Aorta (tissue), 5 donors: ENCODE data around the gene ACSF3. TPM values are rescaled to one million over a fixed set of nuclear protein-coding genes. Genes with fewer than 3 reads are reported as not detected.
A peak's percentile ranks its signal among the peaks of the same experiment; 100 is the strongest.

Experiments
- ATAC-seq: fragments of 200-7000 bp; cut with Tn5 transposase; one replicate; pipeline ENCODE4 v1.9.1; 2022; ENCODE audit warnings: moderate library complexity; ENCODE audit not compliant: low FRiP score
- DNase-seq, 2 donors: peaks; one replicate each; pipeline ENCODE4 v3.0.0-alpha.2; 2020
- H3K27ac ChIP-seq, 2 donors: one replicate each; pipeline ENCODE4 v1.5.1; 2013; ENCODE audit warnings: low read length in 2 of 2, mild to moderate bottlenecking in 2 of 2, moderate library complexity in 2 of 2, control low read depth in 1 of 2, inconsistent platforms in 1 of 2, low read depth in 1 of 2
- H3K27me3 ChIP-seq, 2 donors: one replicate each; pipeline ENCODE4 v1.6.1; 2013; ENCODE audit warnings: control low read depth in 1 of 2, low read length in 1 of 2, mild to moderate bottlenecking in 1 of 2, moderate library complexity in 1 of 2; ENCODE audit not compliant: insufficient read depth in 2 of 2, control insufficient read depth in 1 of 2
- H3K36me3 ChIP-seq, 2 donors: one replicate each; pipeline ENCODE4 v1.6.1; 2013; ENCODE audit warnings: control low read depth in 1 of 2, low read length in 1 of 2, mild to moderate bottlenecking in 1 of 2; ENCODE audit not compliant: insufficient read depth in 2 of 2, control insufficient read depth in 1 of 2
- H3K4me1 ChIP-seq, 2 donors: one replicate each; pipeline ENCODE4 v1.6.1; 2013; ENCODE audit warnings: low read length in 2 of 2, control low read depth in 1 of 2, mild to moderate bottlenecking in 1 of 2, moderate library complexity in 1 of 2; ENCODE audit not compliant: insufficient read depth in 2 of 2, control insufficient read depth in 1 of 2
- H3K4me3 ChIP-seq, 2 donors: one replicate each; pipeline ENCODE4 v1.5.1; 2013; ENCODE audit warnings: low read length in 2 of 2, control low read depth in 1 of 2, mild to moderate bottlenecking in 1 of 2
- H3K9me3 ChIP-seq: one replicate; pipeline ENCODE4 v1.6.1; 2013; ENCODE audit warnings: mild to moderate bottlenecking, low read length; ENCODE audit not compliant: control insufficient read depth
- WGBS, 2 donors: extraction: QIAGEN DNeasy Blood & Tissue Kit; methylation state at CpG; one replicate each; pipeline ENCODE4 v1.1.7; 2013; 5-methylcytosine and 5-hydroxymethylcytosine counted together
- intact Hi-C, 2 donors: fragments of 100-400 bp; cut with DNase I; formaldehyde crosslinking; loops; one replicate each; pipeline versions ENCODE4 v1.14.2 to v1.15.0; 2022
- polyA plus RNA-seq, 2 donors: library from polyadenylated mRNA; stranded (reverse); fragments of 200-250 nt; gene quantifications; one replicate each; pipeline ENCODE4 v1.2.3, GENCODE V29; 2013
- total RNA-seq, 2 donors: library from RNA; stranded (reverse); fragmentation: NEBNext Ultra II Directional; extraction: Animal tissue kit (Norgen Biotek cat#: 25700); gene quantifications; one replicate each; pipeline ENCODE4 v1.2.1, GENCODE V29; 2021
- donor health status: healthy with polysubstance abuse.
- donor health status: Bipolar disorder and iron deficiency.
- donor health status: DM: no; HTN: no; CAD: no.
- donor health status: DM: no; HTN: no; CAD: no.
- donor health status: DM: yes; HTN: yes; CAD: no.

The ACSF3 gene
- total and polyA plus RNA-seq, 4 donors, result 19.3 to 48.4 (median 26.6) TPM

DNA sequence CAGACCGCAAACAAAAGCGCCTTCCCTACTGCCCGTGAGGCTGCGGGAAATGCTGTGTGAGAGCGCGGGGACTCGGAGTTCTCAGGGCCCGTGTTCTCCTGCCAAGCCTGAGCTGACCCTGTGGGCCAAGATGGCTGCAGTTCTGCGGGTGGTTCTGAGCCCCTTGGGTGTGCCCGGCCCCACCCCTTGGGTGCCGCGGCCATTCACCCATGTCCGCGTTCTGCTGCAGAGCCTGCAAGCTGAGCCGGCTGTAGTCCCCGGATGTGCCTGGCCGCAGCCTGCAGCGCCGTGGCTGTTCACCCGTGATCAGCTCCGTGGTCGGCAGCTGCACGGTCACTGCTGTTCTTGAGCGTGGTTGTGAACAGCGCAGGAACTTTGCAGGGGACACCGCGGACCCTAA is 20.0 kb downstream of the ACSF3 start:
- no peak overlapping the region for H3K27ac ChIP-seq
- intact Hi-C loops, result no loop called here
- H3K36me3 ChIP-seq, result peaks cover 0 to 3% of the 10 kb centered on the region in 2 donors
- 95 to 96% methylated on average over 27 of the region's 27 CpGs for WGBS, 2 donors
- DNase-seq (peak; percentile 36 to 62), ATAC-seq (no peak)
- no peak overlapping the region for H3K4me3 ChIP-seq
- no peaks in the 10 kb centered on the region for H3K27me3 ChIP-seq
- H3K9me3 ChIP-seq, result no peaks in the 10 kb centered on the region
- H3K4me1 ChIP-seq, result no peaks in the 10 kb centered on the region

DNA sequence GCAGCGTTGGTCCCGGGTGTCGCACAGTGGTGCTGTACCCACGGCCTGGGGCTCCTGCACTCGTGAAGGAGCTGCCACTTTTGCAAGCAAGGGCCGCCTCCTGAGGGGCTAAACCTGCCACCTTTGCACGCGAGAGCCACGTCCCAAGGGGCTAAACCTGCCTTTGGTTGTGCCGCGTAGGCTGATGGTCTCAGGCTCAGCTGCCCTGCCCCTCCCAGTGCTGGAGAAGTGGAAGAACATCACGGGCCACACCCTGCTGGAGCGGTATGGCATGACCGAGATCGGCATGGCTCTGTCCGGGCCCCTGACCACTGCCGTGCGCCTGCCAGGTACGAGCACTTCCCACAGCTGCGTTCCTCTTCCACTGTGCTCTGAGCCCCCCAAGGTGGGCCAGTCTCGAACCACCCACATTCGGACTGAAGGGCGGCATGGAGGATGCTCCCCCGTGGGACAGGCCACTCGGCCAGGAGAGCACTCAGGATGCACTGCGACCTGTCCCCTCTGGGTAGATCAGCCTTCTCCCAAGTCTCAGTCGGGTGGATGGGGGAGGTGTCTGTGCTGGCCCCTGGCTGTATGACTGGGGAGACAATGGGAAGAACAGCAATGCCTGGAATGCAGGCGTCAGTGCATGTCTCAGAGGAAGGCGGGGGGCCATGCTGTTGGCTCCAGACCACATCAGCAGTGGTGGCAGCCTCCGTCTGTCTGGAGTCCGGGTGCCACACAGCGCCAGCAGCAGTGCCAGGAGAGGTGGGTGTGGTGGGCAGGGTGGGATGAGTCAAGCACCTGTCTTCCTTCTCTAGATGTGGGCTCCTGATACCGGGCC is 20.7 kb downstream of the ACSF3 start:
- Histone ChIP-seq H3K4me3 (no peak overlapping the region), H3K36me3 (peaks cover 0 to 3% of the 10 kb centered on the region in 2 donors), H3K4me1 (no peaks in the 10 kb centered on the region), H3K9me3 (no peaks in the 10 kb centered on the region), H3K27me3 (no peaks in the 10 kb centered on the region), H3K27ac (no peak overlapping the region)
- intact Hi-C loops, result no loop called here
- DNase-seq (peak; percentile 45 to 73), ATAC-seq (no peak)
- 87 to 92% methylated on average over 33 of the region's 33 CpGs for WGBS, 2 donors

DNA sequence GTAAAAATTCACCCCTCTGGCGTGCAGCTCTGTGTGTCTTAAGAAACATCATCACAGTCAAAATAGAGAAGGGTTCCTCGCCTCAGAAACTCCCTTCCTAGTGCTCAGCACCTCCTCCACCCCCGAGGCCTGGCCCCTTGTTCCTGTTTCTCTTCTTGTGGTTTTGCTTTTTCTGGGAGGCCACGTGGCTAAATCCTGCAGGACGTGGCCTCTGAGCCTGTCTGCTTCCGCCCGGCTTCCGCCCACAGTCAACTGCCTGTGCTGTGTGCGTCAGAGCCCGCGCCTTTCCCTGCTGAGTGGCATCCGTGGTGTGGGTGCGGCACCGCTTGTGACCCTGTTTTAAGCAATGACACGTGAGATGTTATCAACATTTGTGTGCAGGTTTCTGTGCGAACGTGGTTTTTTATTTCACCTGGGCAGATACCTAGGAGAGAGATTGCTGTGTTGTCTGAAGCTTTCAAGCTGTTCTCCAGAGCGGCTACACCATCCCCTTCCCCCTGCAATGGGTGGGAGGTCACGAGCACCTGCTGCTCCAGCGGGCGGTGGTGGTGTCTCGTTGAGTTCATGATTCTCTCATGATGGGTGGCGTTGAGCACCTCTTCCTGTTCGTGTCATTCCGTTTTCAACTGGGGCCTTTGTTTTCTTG is 21.7 kb downstream of the ACSF3 start:
- Histone ChIP-seq H3K36me3 (peaks cover 0 to 3% of the 10 kb centered on the region in 2 donors), H3K27me3 (no peaks in the 10 kb centered on the region), H3K27ac (no peak overlapping the region), H3K4me1 (no peaks in the 10 kb centered on the region), H3K9me3 (no peaks in the 10 kb centered on the region), H3K4me3 (no peak overlapping the region)
- intact Hi-C loops, result no loop called here
- ATAC-seq (peak; percentile 39), DNase-seq (peak; percentile 85 to 93)
- WGBS, 2 donors, result 86 to 88% methylated on average over 25 of the region's 25 CpGs

DNA sequence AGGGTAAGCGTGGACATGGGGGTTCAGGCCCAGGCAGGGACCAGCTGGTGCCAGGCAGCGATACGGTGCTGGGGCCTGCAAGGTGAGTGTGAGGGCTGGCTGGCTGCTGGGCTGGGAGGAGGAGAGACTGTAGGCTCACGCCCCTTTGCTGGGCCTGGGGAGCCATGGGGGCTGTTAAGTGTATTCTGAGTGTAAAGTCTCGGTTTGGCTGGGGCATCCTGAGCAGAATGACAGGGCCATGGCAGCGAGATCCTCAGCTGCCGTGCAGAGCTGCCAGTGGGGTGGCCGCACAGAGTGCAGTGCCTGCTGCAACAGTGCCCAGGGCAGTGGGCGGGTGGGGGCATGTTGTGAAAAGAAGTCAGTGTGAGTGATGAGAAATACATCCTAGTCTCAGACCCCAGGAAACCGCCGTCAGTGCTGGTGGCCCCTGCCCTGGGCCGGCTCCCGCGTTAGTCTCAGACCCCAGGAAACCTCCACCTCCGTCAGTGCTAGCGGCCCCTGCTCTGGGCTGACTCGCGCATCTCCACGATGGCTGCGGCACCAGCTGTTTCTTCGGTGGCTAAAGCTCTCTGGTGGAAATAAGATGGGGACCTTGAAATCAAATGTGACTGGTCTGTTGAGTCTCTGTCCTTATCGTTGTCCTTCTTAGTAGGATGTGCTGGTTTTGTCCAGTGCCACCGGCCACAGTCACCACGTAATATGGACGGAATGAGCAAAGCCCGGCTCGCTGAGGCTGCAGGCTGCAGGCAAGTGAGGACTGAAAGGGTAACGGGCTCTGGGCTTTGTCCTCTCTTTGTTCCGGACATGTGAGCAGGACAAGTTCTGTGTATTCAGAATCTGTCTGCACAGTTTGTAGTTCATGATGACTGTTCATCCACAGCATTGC is 22.9 kb downstream of the ACSF3 start:
- Histone ChIP-seq H3K9me3 (no peaks in the 10 kb centered on the region), H3K36me3 (peaks cover 0 to 6% of the 10 kb centered on the region in 2 donors), H3K27me3 (no peaks in the 10 kb centered on the region), H3K4me1 (no peaks in the 10 kb centered on the region), H3K27ac (no peak overlapping the region), H3K4me3 (no peak overlapping the region)
- intact Hi-C loops, result no loop called here
- DNase-seq (peak; percentile 32 to 69), ATAC-seq (no peak)
- 88 to 92% methylated on average over 29 of the region's 29 CpGs for WGBS, 2 donors

DNA sequence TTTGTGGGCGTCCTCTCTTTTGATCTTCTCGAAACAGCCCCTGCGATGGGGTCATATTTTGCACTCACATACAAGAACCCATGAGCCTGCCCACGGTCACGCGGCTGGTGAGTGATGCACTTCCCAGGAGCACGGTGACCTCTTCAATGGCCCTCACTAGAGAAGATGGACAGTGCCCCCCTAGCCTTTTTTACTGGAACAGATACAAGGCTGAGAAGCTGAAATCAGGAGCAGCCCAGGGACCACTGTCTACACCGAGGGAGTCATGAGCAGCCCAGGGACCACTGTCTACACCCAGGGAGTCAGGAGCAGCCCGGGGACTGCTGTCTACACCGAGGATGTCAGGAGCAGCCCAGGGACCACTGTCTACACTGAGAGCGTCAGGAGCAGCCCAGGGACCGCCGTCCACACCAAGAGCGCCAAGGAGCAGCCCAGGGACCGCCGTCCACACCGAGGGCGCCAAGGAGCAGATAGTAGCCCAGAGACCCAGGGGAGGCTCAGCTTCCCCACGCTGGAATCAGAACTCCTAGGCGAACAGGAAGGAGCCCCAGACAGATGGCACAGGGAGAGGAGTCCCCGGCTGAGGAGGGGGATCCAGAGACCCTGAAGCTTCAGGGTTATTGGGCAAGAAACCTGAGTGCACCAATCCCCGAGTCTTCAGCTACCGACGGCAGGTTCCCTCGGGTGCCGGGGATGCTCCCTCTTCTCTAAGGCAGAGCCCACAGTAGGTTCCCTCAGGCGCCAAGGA is 23.7 kb downstream of the ACSF3 start:
- H3K4me3 ChIP-seq, result no peak overlapping the region
- H3K4me1 ChIP-seq, result no peaks in the 10 kb centered on the region
- H3K36me3 ChIP-seq, result peaks cover 0 to 6% of the 10 kb centered on the region in 2 donors
- DNase-seq (peak; percentile 32 to 51), ATAC-seq (no peak)
- intact Hi-C loops, result no loop called here
- no peaks in the 10 kb centered on the region for H3K27me3 ChIP-seq
- H3K9me3 ChIP-seq, result no peaks in the 10 kb centered on the region
- 94% methylated on average over 27 of the region's 27 CpGs for WGBS, 2 donors
- H3K27ac ChIP-seq, result no peak overlapping the region

DNA sequence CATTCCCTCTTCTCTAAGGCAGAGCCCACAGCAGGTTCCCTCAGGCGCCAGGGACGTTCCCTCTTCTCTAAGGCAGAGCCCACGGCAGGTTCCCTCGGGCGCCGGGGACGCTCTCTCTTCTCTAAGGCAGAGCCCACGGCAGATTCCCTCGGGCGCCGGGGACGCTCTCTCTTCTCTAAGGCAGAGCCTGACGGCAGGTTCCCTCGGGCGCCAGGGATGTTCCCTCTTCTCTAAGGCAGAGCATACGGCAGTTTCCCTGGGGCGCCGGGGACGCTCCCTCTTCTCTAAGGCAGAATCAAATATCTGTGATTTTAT is 24.3 kb downstream of the ACSF3 start:
- H3K27ac ChIP-seq, result no peak overlapping the region
- intact Hi-C loops, result no loop called here
- no peaks in the 10 kb centered on the region for H3K4me1 ChIP-seq
- peaks cover 0 to 6% of the 10 kb centered on the region in 2 donors for H3K36me3 ChIP-seq
- no peak for ATAC-seq
- H3K4me3 ChIP-seq, result no peak overlapping the region
- DNase-seq, result peak in 1 of 2 donors; percentile 21
- H3K9me3 ChIP-seq, result no peaks in the 10 kb centered on the region
- no peaks in the 10 kb centered on the region for H3K27me3 ChIP-seq
- WGBS, 2 donors, result 82 to 93% methylated on average over 19 of the region's 19 CpGs

DNA sequence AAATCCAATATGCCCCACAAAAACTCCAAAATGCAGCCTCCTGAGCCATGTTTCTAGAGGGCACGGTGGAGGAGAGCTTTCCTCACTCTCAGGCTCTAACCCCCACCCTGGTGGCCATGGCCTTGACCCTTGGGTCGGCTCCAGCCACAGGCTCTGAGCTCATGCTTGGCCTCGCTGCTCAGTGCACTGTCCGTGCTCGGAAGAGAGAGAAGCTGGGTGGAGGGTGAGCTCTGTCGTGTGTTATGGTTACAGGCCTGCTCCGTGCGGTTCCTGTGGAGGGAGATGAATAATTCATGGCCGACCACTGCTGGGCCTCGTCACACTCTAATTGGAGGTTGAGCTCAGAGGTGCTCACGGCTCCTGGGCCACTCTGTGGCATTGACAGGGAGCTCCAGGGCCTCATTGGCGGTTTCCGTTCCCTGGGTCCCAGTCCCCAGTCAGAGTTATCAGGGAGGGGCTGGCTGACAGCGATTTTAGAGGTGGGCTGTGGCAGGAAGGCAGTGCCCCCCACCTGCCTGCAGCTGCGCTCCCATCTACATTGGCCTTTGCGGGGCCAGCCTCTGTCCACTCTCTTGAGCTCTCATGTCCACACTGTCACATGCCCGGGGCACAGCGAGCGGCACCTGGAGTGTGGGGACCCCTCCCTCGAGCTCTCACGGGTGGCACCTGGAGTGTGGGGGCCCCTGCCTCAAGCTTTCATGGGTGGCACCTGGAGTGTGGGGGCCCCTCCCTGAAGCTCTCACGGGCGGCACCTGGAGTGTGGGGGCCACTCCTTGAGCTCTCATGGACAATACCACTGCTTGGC is 24.9 kb downstream of the ACSF3 start:
- Histone ChIP-seq H3K36me3 (peaks cover 0 to 8% of the 10 kb centered on the region in 2 donors), H3K27ac (no peak overlapping the region), H3K4me3 (no peak overlapping the region), H3K4me1 (no peaks in the 10 kb centered on the region), H3K27me3 (no peaks in the 10 kb centered on the region), H3K9me3 (no peaks in the 10 kb centered on the region)
- intact Hi-C loops, result no loop called here
- DNase-seq (peak; percentile 38 to 48), ATAC-seq (no peak)
- 80 to 84% methylated on average over 23 of the region's 23 CpGs for WGBS, 2 donors
